H1 (cell line): ENCODE measurements around the gene ZFYVE21.

Experiments
- BACH1 ChIP-seq: IDR thresholded peaks from 2 replicates; pipeline ENCODE4 v1.6.1; 2012; ENCODE audit warnings: low read length, improper control_type of control experiment
- CTCF ChIP-seq, 3 experiments: IDR thresholded peaks; 1 replicate in 2 of 3; 2 replicates in 1 of 3; pipeline versions ENCODE4 v1.5.1 to v1.6.1; 2011; ENCODE audit warnings: low read length in 3 of 3, mild to moderate bottlenecking in 3 of 3, inconsistent platforms in 2 of 3, low read depth in 1 of 3, moderate library complexity in 1 of 3; ENCODE audit not compliant: insufficient read depth in 1 of 3; ENCODE audit errors: control extremely low read depth in 1 of 3
- GABPA ChIP-seq: IDR thresholded peaks from 2 replicates; pipeline ENCODE4 v1.6.1; 2011; ENCODE audit warnings: mild to moderate bottlenecking, low read length, moderate library complexity, borderline replicate concordance; ENCODE audit not compliant: insufficient read depth
- POLR2A ChIP-seq, 2 experiments: IDR thresholded peaks; 1 replicate in 1 of 2; 2 replicates in 1 of 2; pipeline ENCODE4 v1.6.1; 2011; ENCODE audit warnings: low read depth in 2 of 2, low read length in 2 of 2, mild to moderate bottlenecking in 2 of 2; ENCODE audit errors: control extremely low read depth in 1 of 2
- TEAD4 ChIP-seq: IDR thresholded peaks from 2 replicates; pipeline ENCODE4 v1.6.1; 2012; ENCODE audit warnings: low read depth, low read length, inconsistent platforms, mixed read lengths
- ZNF274 ChIP-seq: IDR thresholded peaks from 2 replicates; pipeline ENCODE4 v1.7.0; 2012; ENCODE audit warnings: low read length, borderline replicate concordance; ENCODE audit errors: extremely low read depth

DNA sequence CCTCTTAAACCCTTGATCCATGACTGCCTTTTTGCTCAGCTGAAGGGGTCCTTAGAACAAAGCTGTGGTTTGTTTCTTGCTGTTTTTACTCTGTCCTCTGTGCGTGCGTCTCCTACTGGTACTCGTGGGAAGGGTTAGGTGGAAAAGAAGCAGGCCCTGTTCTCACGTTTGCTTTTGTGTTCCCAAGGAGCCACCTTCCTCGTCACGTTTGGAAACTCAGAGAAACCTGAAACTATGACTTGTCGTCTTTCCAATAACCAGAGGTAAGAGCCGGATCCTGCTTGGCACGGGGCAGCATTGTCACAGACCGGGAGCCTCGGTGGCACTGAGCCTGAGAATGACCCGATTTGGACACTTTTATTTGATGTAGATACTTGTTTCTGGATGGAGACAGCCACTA is 13.1 kb downstream of the ZFYVE21 start:
- TF ChIP-seq ZNF274 (no peak), CTCF (IDR thresholded peaks at IDR 0.05; ENCODE audit: control extremely low read depth in 1 of 3, insufficient read depth in 1 of 3, low read depth in 1 of 3, low read length in 3 of 3) (no peak), BACH1 (no peak), POLR2A (IDR thresholded peaks at IDR 0.05; ENCODE audit: control extremely low read depth in 1 of 2, low read depth in 2 of 2, low read length in 2 of 2) (no peak), GABPA (no peak), TEAD4 (no peak)
